K562 (cell line): ENCODE measurements around the gene SENP8.

Experiments
- ATF3 ChIP-seq, 2 experiments: fragments of 450-650 bp in 1 of 2; sonication (generic) in 1 of 2; formaldehyde crosslinking in 1 of 2; IDR thresholded peaks in 1 of 2; conservative IDR thresholded peaks in 1 of 2; 2 replicates each; pipeline versions ENCODE4 v1.6.1 to v1.8.1; 2016 to 2023; ENCODE audit warnings: mild to moderate bottlenecking in 2 of 2, moderate library complexity in 2 of 2, inconsistent platforms in 1 of 2, missing genetic modification reagents in 1 of 2
- BRF1 ChIP-seq: IDR thresholded peaks from 3 replicates; pipeline ENCODE4 v1.6.1; 2011; ENCODE audit warnings: borderline replicate concordance, mild to moderate bottlenecking; ENCODE audit not compliant: insufficient read length; ENCODE audit errors: extremely low read depth
- CHD4 ChIP-seq: fragments of 200-600 bp; sonication (generic); IDR thresholded peaks from 3 replicates; pipeline ENCODE4 v1.6.1; 2012; ENCODE audit warnings: low read depth, mild to moderate bottlenecking, mixed read lengths, low read length, inconsistent platforms; ENCODE audit not compliant: insufficient read depth, insufficient replicate concordance, poor library complexity, severe bottlenecking
- CREB3 ChIP-seq: fragments of 450-650 bp; conservative IDR thresholded peaks from 2 replicates; pipeline ENCODE4 v1.6.1; 2016; ENCODE audit warnings: missing genetic modification characterization, low read depth, mild to moderate bottlenecking, missing compliant biosample characterization, moderate library complexity
- ESRRA ChIP-seq: fragments of 450-650 bp; IDR thresholded peaks from 2 replicates; pipeline ENCODE4 v1.6.1; 2014; ENCODE audit warnings: low read depth, mild to moderate bottlenecking, moderate library complexity, borderline replicate concordance
- LARP7 ChIP-seq: fragments of 450-650 bp; IDR thresholded peaks from 2 replicates; pipeline ENCODE4 v1.6.1; 2016
- NFIC ChIP-seq: fragments of 450-650 bp; IDR thresholded peaks from 2 replicates; pipeline ENCODE4 v1.6.1; 2017; ENCODE audit warnings: mild to moderate bottlenecking, inconsistent platforms
- PPARD ChIP-seq: fragments of 250-450 bp; sonication (Bioruptor Pico); IDR thresholded peaks from 2 replicates; pipeline ENCODE4 v1.8.0; 2022; ENCODE audit warnings: inconsistent platforms, mild to moderate bottlenecking, moderate library complexity
- SP1 ChIP-seq: sonication (generic); formaldehyde crosslinking; IDR thresholded peaks from 2 replicates; pipeline ENCODE4 v1.8.1; 2022; ENCODE audit warnings: mild to moderate bottlenecking, missing genetic modification reagents
- YY1 ChIP-seq, 3 experiments: IDR thresholded peaks; 2 replicates each; pipeline ENCODE4 v1.6.1; 2011; ENCODE audit warnings: low read length in 2 of 3, mild to moderate bottlenecking in 2 of 3, moderate library complexity in 2 of 3, borderline replicate concordance in 1 of 3, control low read depth in 1 of 3, low read depth in 1 of 3; ENCODE audit not compliant: insufficient read depth in 3 of 3, insufficient replicate concordance in 2 of 3, control insufficient read depth in 1 of 3, insufficient read length in 1 of 3; ENCODE audit errors: extremely low read depth in 1 of 3
- ZNF23 ChIP-seq: fragments of 250-450 bp; sonication (Bioruptor Pico); IDR thresholded peaks from 2 replicates; pipeline ENCODE4 v1.4.0; 2020; ENCODE audit warnings: mild to moderate bottlenecking
- ZNF280B ChIP-seq: fragments of 250-450 bp; sonication (Bioruptor Pico); IDR thresholded peaks from 2 replicates; pipeline ENCODE4 v1.5.1; 2021; ENCODE audit warnings: mild to moderate bottlenecking

- TF ChIP-seq PPARD (no peak), LARP7 (no peak), BRF1 (no peak), YY1 (IDR thresholded peaks at IDR 0.05; ENCODE audit: borderline replicate concordance in 1 of 3, control insufficient read depth in 1 of 3, extremely low read depth in 1 of 3, insufficient read depth in 3 of 3, insufficient read length in 1 of 3, insufficient replicate concordance in 2 of 3, low read depth in 1 of 3, low read length in 2 of 3) (no peak), SP1 (CRISPR knock-in tag) (no peak), ZNF280B (no peak), ZNF23 (no peak), ESRRA (no peak), ATF3 (IDR thresholded peaks at IDR 0.05) (no peak), ATF3 (CRISPR knock-in tag; conservative IDR thresholded peaks at IDR 0.05) (no peak), NFIC (no peak), CREB3 (no peak), CHD4 (no peak)
These were observed 66.1 kb downstream of the SENP8 start for GRCh38 chr15:72184165-72184811.
